OCI-LY1 (cell line): ENCODE results near the gene STX12.

Experiments used
- CTCF ChIP-seq: fragments of 200-600 bp; sonication (generic), shearing (Covaris generic); IDR thresholded peaks from 2 replicates; pipeline ENCODE4 v1.5.1; 2017; ENCODE audit warnings: mild to moderate bottlenecking, antibody characterized with exemption, low read length, moderate library complexity, mixed read lengths
- EZH2 ChIP-seq: fragments of 200-600 bp; sonication (generic), shearing (Covaris generic); IDR thresholded peaks from 2 replicates; pipeline ENCODE4 v1.8.0; 2017; ENCODE audit warnings: borderline replicate concordance, mixed run types, mild to moderate bottlenecking, antibody characterized with exemption, low read length, moderate library complexity, mixed read lengths

- TF ChIP-seq CTCF (no peak), EZH2 (no peak)
These were observed 14.9 kb downstream of the STX12 start for GRCh38 chr1:27787895-27788294.
